Stimulated activated CD4-positive, alpha-beta T cell treated with anti-CD3 and anti-CD28 coated beads, TNF-alpha, amount 100 ng/mL, for 24 hours (primary cell): ENCODE measurements around the gene RNF111.
"Not testable (repeated sequence)": the region's sequence is repeated elsewhere in the genome, so short reads cannot be mapped to it uniquely, and the experiment has no call there.

Experiments used
- DNase-seq, 3 experiments: peaks; one replicate each; pipeline ENCODE4 v3.0.0-alpha.2; 2020; ENCODE audit warnings: low read depth in 3 of 3

The RNF111 gene

DNA sequence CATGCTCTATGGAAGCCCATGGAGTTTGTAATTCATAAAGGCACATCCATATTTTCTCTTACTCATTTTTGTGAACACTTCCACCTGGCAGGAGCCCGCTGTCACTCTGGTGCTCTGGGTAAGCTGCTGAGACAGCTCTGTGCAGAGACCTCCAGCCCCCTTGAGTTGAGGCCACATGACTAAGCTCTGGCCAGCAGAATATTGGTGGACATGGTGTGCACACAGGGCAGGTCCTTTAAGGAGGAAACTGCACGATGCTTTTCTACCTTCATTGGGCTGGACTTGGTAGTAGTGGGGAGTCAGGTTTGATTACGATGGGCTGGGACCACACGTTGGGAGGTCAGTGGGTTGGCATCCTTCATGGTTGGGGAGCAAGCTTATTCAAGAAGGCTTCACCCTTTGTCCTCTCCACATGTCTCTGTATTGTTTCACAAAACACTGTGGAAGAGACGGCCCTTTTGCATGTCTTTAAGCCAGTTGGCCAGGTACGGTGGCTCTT, 146.5 kb downstream of the RNF111 start:
- no peak for DNase-seq

DNA sequence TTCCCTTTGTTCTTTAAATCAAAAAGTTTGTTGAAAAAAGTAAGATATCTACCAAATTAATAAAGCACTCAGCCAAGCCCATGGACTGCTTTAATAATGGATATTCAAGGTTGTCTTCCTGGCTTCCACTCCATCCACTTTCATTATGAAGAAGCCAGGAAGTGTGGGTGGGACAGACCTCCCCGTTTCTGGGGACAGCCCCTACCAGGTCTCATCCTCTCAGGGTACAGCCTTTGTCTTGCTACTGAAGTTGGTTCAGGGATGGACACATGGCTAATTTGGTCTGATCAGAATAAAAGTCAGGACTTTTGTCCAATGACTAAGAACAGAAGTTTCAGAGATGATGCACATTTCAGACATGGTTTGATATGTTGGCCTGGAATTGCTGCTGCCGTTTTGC, 150.1 kb downstream of the RNF111 start:
- DNase-seq, result peak in 1 of 3 experiments; percentile 5

GRCh38 chr15:59138243-59138642, 150.8 kb downstream of the RNF111 start:
- DNase-seq, result peak; percentile 3 to 53 (median 14)

GRCh38 chr15:59140422-59141226, 153.2 kb downstream of the RNF111 start:
- no peak for DNase-seq

GRCh38 chr15:59143281-59143680, 155.8 kb downstream of the RNF111 start:
- no peak for DNase-seq

DNA sequence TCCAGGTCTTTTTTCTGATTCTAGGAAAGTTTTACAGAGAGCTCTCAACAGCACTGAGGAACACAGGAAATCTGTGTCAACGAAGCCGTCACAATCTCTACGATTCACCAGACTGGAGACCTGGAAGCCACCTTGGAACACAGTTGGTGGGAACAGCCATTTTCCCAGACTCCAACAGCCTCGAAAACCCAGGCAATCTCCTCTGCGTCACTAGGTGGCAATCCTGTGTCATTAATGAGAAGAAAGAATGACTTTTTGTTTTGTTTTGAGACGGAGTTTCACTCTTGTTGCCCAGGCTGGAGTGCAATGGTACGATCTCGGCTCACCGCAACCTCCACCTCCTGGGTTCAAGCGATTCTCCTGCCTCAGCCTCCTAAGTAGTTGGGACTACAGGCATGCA, 157.1 kb downstream of the RNF111 start:
- DNase-seq, result not testable (repeated sequence)
